ENCODE data around the gene TMEM62. TPM values are rescaled to one million over a fixed set of nuclear protein-coding genes. Genes with fewer than 3 reads are reported as not detected.

TMEM62 gene
- total and polyA plus RNA-seq, 9 of the 15 experiments (the other 6 are each of a cell fraction or from before 2014, with no cell fraction given), result 4.4 to 16.6 (median 11.1) TPM

GRCh38 chr15:43105778-43106485 is 27.5 kb upstream of the TMEM62 start, which contains the start of gene UBR1 (continued):
- no peak for TF ChIP-seq BCOR (IDR thresholded peaks at IDR 0.05)
- no peak for TF ChIP-seq MIER1 (IDR thresholded peaks at IDR 0.05; ENCODE audit: low read depth)
- TF ChIP-seq HMG20A (CRISPR knock-in tag; conservative IDR thresholded peaks at IDR 0.05), result no peak
- TF ChIP-seq ZNF133 (CRISPR knock-in tag; IDR thresholded peaks at IDR 0.05), result no peak
- no peak for TF ChIP-seq TSHZ1 (CRISPR knock-in tag; IDR thresholded peaks at IDR 0.05)
- TF ChIP-seq HDAC6 (IDR thresholded peaks at IDR 0.05; ENCODE audit: low read depth, low read length), result no peak
- no peak for TF ChIP-seq ZNF23 (CRISPR knock-in tag; IDR thresholded peaks at IDR 0.05)
- no peak for TF ChIP-seq ZKSCAN1 (IDR thresholded peaks at IDR 0.05; ENCODE audit: low read depth, low read length)
- TF ChIP-seq POLR2B (IDR thresholded peaks at IDR 0.05; ENCODE audit: low read depth, partially characterized antibody), result peak; percentile 87
- TF ChIP-seq NR2F6 (CRISPR knock-in tag; IDR thresholded peaks at IDR 0.05), result no peak
- TF ChIP-seq ZBTB40 (IDR thresholded peaks at IDR 0.05), result peak; percentile 87
- TF ChIP-seq ZBTB40 (CRISPR knock-in tag; IDR thresholded peaks at IDR 0.05), result no peak
- TF ChIP-seq ZNF583 (CRISPR knock-in tag; IDR thresholded peaks at IDR 0.05), result no peak
- no peak for TF ChIP-seq ZNF707 (CRISPR knock-in tag; conservative IDR thresholded peaks at IDR 0.05)
- no peak for TF ChIP-seq FOXK1 (CRISPR knock-in tag; IDR thresholded peaks at IDR 0.05; ENCODE audit: borderline replicate concordance)
- no peak for TF ChIP-seq ZNF551 (CRISPR knock-in tag; IDR thresholded peaks at IDR 0.05)

All from K562 (cell line).